Measurements from ENCODE around the gene ZNF516. TPM values are rescaled to one million over a fixed set of nuclear protein-coding genes. Genes with fewer than 3 reads are reported as not detected.

The ZNF516 gene
- total RNA-seq, 1 experiment from 2014 or later = 44.2 TPM

- TF ChIP-seq CTCF (IDR thresholded peaks at IDR 0.05; ENCODE audit: unreplicated experiment) = no peak
- peak overlapping the region; percentile 60 for H3K4me3 Mint-ChIP-seq (ENCODE audit: low read depth, unreplicated experiment)
- no TSS peak for BruUV-seq (replicated peaks)
- no peak overlapping the region for H3K27ac Mint-ChIP-seq (ENCODE audit: unreplicated experiment)
- peak; percentile 10 for DNase-seq
- intact Hi-C loops (cut with micrococcal nuclease; ENCODE audit: unreplicated experiment) = no loop called here
- no peaks in the 10 kb centered on the region for H3K27me3 Mint-ChIP-seq (ENCODE audit: unreplicated experiment)
- CTCF ChIA-PET = interaction anchor here (1.3 kb wide), 1 partner anchor 10 kb away, joined by 3 read pairs; no protein-coding TSS in a partner anchor
- no peaks in the 10 kb centered on the region for H3K9me3 Mint-ChIP-seq (ENCODE audit: low read depth, unreplicated experiment)
- H3K4me1 Mint-ChIP-seq (ENCODE audit: low read depth, unreplicated experiment) = peaks cover 11% of the 10 kb centered on the region
- H3K36me3 Mint-ChIP-seq (ENCODE audit: insufficient read depth, unreplicated experiment) = peaks cover 12% of the 10 kb centered on the region
Measured at GRCh38 chr18:76528477-76529432, 33.7 kb upstream of the ZNF516 start.

- H3K27me3 Mint-ChIP-seq (ENCODE audit: unreplicated experiment) = no peaks in the 10 kb centered on the region
- CTCF ChIA-PET = no interaction called here
- peaks cover 11% of the 10 kb centered on the region for H3K4me1 Mint-ChIP-seq (ENCODE audit: low read depth, unreplicated experiment)
- H3K9me3 Mint-ChIP-seq (ENCODE audit: low read depth, unreplicated experiment) = no peaks in the 10 kb centered on the region
- peaks cover 6% of the 10 kb centered on the region for H3K36me3 Mint-ChIP-seq (ENCODE audit: insufficient read depth, unreplicated experiment)
- H3K4me3 Mint-ChIP-seq (ENCODE audit: low read depth, unreplicated experiment) = no peak overlapping the region
- intact Hi-C loops (cut with micrococcal nuclease; ENCODE audit: unreplicated experiment) = no loop called here
- BruUV-seq (replicated peaks) = no TSS peak
- no peak overlapping the region for H3K27ac Mint-ChIP-seq (ENCODE audit: unreplicated experiment)
- TF ChIP-seq CTCF (IDR thresholded peaks at IDR 0.05; ENCODE audit: unreplicated experiment) = no peak
- no peak for DNase-seq
Measured at GRCh38 chr18:76525911-76526310, 30.9 kb upstream of the ZNF516 start.

GRCh38 chr18:76524900-76525698 lies 30.1 kb upstream of the ZNF516 start:
- peak; percentile 53 for DNase-seq
- no TSS peak for BruUV-seq (replicated peaks)
- peak overlapping the region; percentile 82 for H3K4me3 Mint-ChIP-seq (ENCODE audit: low read depth, unreplicated experiment)
- no peak for TF ChIP-seq CTCF (IDR thresholded peaks at IDR 0.05; ENCODE audit: unreplicated experiment)
- CTCF ChIA-PET = interaction anchor here (0.7 kb wide), 1 partner anchor 1450 kb away, joined by 3 read pairs; no protein-coding TSS in a partner anchor
- no peaks in the 10 kb centered on the region for H3K9me3 Mint-ChIP-seq (ENCODE audit: low read depth, unreplicated experiment)
- H3K4me1 Mint-ChIP-seq (ENCODE audit: low read depth, unreplicated experiment) = peaks cover 11% of the 10 kb centered on the region
- intact Hi-C loops (cut with micrococcal nuclease; ENCODE audit: unreplicated experiment) = no loop called here
- peaks cover 6% of the 10 kb centered on the region for H3K36me3 Mint-ChIP-seq (ENCODE audit: insufficient read depth, unreplicated experiment)
- peak overlapping the region; percentile 76 for H3K27ac Mint-ChIP-seq (ENCODE audit: unreplicated experiment)
- H3K27me3 Mint-ChIP-seq (ENCODE audit: unreplicated experiment) = no peaks in the 10 kb centered on the region

- no peak for TF ChIP-seq CTCF (IDR thresholded peaks at IDR 0.05; ENCODE audit: unreplicated experiment)
- CTCF ChIA-PET = no interaction called here
- intact Hi-C loops (cut with micrococcal nuclease; ENCODE audit: unreplicated experiment) = no loop called here
- DNase-seq = no peak
- Mint-ChIP-seq H3K4me3 (ENCODE audit: low read depth, unreplicated experiment) (peak overlapping the region; percentile 82), H3K27ac (ENCODE audit: unreplicated experiment) (no peak overlapping the region), H3K9me3 (ENCODE audit: low read depth, unreplicated experiment) (no peaks in the 10 kb centered on the region), H3K36me3 (ENCODE audit: insufficient read depth, unreplicated experiment) (peaks cover 6% of the 10 kb centered on the region), H3K27me3 (ENCODE audit: unreplicated experiment) (no peaks in the 10 kb centered on the region), H3K4me1 (ENCODE audit: low read depth, unreplicated experiment) (peaks cover 10% of the 10 kb centered on the region)
- no TSS peak for BruUV-seq (replicated peaks)
Measured at GRCh38 chr18:76524477-76524876, 29.4 kb upstream of the ZNF516 start.

Data from Calu3 (cell line).